OCI-LY7 (cell line): ENCODE measurements around the gene ANKRD44.
"Not testable (repeated sequence)": the region's sequence is repeated elsewhere in the genome, so short reads cannot be mapped to it uniquely, and the experiment has no call there.

Experiments used
- EZH2phosphoT487 ChIP-seq: fragments of 200-600 bp; sonication (generic); IDR thresholded peaks from 2 replicates; pipeline ENCODE4 v1.6.1; 2018; ENCODE audit warnings: low read depth, borderline replicate concordance, mild to moderate bottlenecking, mixed run types, antibody characterized with exemption, low read length, moderate library complexity, mixed read lengths
- TF ChIP-seq, protein P1 (sequence below): fragments of 200-600 bp; sonication (generic); conservative IDR thresholded peaks from 2 replicates; pipeline ENCODE4 v1.5.1; 2014; ENCODE audit warnings: mild to moderate bottlenecking, antibody characterized with exemption, low read length, moderate library complexity, mixed read lengths

DNA sequence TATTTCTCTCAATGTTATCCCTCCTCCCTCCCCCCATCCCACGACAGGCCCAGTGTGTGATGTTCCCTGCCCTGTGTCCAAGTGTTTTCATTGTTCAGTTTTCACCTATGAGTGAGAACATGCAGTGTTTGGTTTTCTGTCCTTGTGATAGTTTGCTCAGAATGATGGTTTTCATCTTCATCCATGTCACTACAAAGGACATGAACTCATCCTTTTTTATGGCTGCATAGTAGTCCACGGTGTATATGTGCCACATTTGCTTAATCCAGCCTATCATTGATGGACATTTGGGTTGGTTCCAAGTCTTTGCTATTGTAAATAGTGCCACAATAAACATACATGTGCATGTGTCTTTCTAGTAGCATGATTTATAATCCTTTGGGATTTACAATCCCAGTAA, 289.7 kb downstream of the ANKRD44 start:
- TF ChIP-seq, protein P1, sequence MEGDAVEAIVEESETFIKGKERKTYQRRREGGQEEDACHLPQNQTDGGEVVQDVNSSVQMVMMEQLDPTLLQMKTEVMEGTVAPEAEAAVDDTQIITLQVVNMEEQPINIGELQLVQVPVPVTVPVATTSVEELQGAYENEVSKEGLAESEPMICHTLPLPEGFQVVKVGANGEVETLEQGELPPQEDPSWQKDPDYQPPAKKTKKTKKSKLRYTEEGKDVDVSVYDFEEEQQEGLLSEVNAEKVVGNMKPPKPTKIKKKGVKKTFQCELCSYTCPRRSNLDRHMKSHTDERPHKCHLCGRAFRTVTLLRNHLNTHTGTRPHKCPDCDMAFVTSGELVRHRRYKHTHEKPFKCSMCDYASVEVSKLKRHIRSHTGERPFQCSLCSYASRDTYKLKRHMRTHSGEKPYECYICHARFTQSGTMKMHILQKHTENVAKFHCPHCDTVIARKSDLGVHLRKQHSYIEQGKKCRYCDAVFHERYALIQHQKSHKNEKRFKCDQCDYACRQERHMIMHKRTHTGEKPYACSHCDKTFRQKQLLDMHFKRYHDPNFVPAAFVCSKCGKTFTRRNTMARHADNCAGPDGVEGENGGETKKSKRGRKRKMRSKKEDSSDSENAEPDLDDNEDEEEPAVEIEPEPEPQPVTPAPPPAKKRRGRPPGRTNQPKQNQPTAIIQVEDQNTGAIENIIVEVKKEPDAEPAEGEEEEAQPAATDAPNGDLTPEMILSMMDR, result not testable (repeated sequence)
- TF ChIP-seq EZH2phosphoT487, result not testable (repeated sequence)
